ENCODE results near the gene MIA3. TPM values are rescaled to one million over a fixed set of nuclear protein-coding genes. Genes with fewer than 3 reads are reported as not detected.
"Not testable (repeated sequence)": the region's sequence is repeated elsewhere in the genome, so short reads cannot be mapped to it uniquely, and the experiment has no call there.

MIA3 gene
- total and polyA plus RNA-seq, 4 donors = 20.7 to 69.3 (median 41.6) TPM

- ATAC-seq (ENCODE audit: insufficient read depth, low FRiP score) = no peak
Observed at GRCh38 chr1:222601257-222601656, 16.6 kb upstream of the MIA3 start.

DNA sequence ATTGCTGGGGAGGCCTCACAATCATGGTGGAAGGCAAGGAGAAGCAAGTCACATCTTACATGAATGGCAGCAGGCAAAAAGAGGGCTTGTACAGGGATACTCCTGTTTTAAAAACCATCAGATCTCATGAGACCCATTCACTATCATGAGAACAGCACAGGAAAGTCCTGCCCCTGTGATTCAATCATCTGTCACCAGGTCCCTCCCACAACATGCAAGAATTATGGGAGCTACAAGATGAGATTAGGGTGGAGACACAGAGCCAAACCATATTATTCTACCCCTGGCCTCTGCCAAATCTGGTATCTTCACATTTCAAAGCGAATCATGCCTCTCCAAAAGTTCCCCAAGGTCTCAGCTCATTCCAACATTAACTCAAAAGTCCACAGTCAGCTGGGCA, 11.1 kb upstream of the MIA3 start:
- H3K4me1 ChIP-seq (ENCODE audit: control insufficient read depth in 5 of 5, insufficient read depth in 5 of 5, low read length in 5 of 5) = no peaks in the 10 kb centered on the region
- DNase-seq = no peak
- no peaks in the 10 kb centered on the region for H3K27me3 ChIP-seq (ENCODE audit: control insufficient read depth in 3 of 3, insufficient read depth in 3 of 3, low read length in 2 of 3)
- no peak overlapping the region for H3K4me3 ChIP-seq
- H3K36me3 ChIP-seq (ENCODE audit: control insufficient read depth in 4 of 4, insufficient read depth in 4 of 4, low read length in 4 of 4) = peaks cover 0 to 1% (median 0%) of the 10 kb centered on the region in 4 donors
- TF ChIP-seq CTCF (IDR thresholded peaks at IDR 0.05; ENCODE audit: control extremely low read depth, extremely low read depth) = no peak
- no peak overlapping the region for H3K27ac ChIP-seq (ENCODE audit: low read depth in 1 of 2, low read length in 1 of 2)
- no peak overlapping the region for H3K9ac ChIP-seq (ENCODE audit: insufficient read depth in 1 of 2, low read length in 2 of 2)
- ATAC-seq (ENCODE audit: insufficient read depth, low FRiP score) = no peak
- no peaks in the 10 kb centered on the region for H3K9me3 ChIP-seq (ENCODE audit: control insufficient read depth in 4 of 4, insufficient read depth in 3 of 4, low read length in 3 of 4)
- 86 to 89% methylated on average over 1 of the region's 1 CpG for WGBS, 2 donors

More at GRCh38 chr1:222601257-222601656, 16.6 kb upstream of the MIA3 start:
- H3K9me3 ChIP-seq (ENCODE audit: control insufficient read depth in 4 of 4, insufficient read depth in 3 of 4, low read length in 3 of 4) = no peaks in the 10 kb centered on the region
- H3K36me3 ChIP-seq (ENCODE audit: control insufficient read depth in 4 of 4, insufficient read depth in 4 of 4, low read length in 4 of 4) = no peaks in the 10 kb centered on the region
- no peak overlapping the region for H3K9ac ChIP-seq (ENCODE audit: insufficient read depth in 1 of 2, low read length in 2 of 2)
- 65 to 84% methylated on average over 3 of the region's 3 CpGs for WGBS, 2 donors
- no peak overlapping the region for H3K27ac ChIP-seq (ENCODE audit: low read depth in 1 of 2, low read length in 1 of 2)
- H3K27me3 ChIP-seq (ENCODE audit: control insufficient read depth in 3 of 3, insufficient read depth in 3 of 3, low read length in 2 of 3) = no peaks in the 10 kb centered on the region
- no peak for TF ChIP-seq CTCF (IDR thresholded peaks at IDR 0.05; ENCODE audit: control extremely low read depth, extremely low read depth)
- H3K4me1 ChIP-seq (ENCODE audit: control insufficient read depth in 5 of 5, insufficient read depth in 5 of 5, low read length in 5 of 5) = no peaks in the 10 kb centered on the region
- no peak overlapping the region for H3K4me3 ChIP-seq
- no peak for DNase-seq

GRCh38 chr1:222609111-222609510, 8.8 kb upstream of the MIA3 start:
- not testable (repeated sequence) for ATAC-seq (ENCODE audit: insufficient read depth, low FRiP score)

DNA sequence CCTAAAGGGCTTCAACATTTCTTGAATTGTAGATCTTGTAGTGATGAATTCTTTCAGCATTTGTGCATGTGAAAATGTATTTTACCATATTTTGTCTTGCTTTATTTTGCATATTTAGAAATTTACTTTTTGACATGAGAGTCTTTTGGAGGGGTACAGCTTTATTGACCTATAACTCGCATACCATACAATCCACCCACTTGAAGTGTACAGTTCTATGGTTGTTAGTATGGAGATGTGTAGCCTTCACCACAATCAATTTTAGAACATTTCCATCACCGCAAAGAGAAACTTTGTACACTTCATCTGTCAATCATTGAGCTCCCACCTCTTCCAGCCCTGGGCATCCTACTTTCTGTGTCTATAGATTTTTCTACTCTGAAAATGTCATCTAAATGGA, 7.2 kb upstream of the MIA3 start:
- Histone ChIP-seq H3K9me3 (ENCODE audit: control insufficient read depth in 4 of 4, insufficient read depth in 3 of 4, low read length in 3 of 4) (no peaks in the 10 kb centered on the region), H3K9ac (ENCODE audit: insufficient read depth in 1 of 2, low read length in 2 of 2) (no peak overlapping the region), H3K4me1 (ENCODE audit: control insufficient read depth in 5 of 5, insufficient read depth in 5 of 5, low read length in 5 of 5) (no peaks in the 10 kb centered on the region), H3K36me3 (ENCODE audit: control insufficient read depth in 4 of 4, insufficient read depth in 4 of 4, low read length in 4 of 4) (peaks cover 0 to 1% (median 0%) of the 10 kb centered on the region in 4 donors), H3K27ac (ENCODE audit: low read depth in 1 of 2, low read length in 1 of 2) (no peak overlapping the region), H3K27me3 (ENCODE audit: control insufficient read depth in 3 of 3, insufficient read depth in 3 of 3, low read length in 2 of 3) (peaks cover 5 to 9% (median 8%) of the 10 kb centered on the region in 3 donors), H3K4me3 (no peak overlapping the region)
- 89 to 97% methylated on average over 2 of the region's 2 CpGs for WGBS, 2 donors
- DNase-seq (no peak), ATAC-seq (ENCODE audit: insufficient read depth, low FRiP score) (no peak)
- TF ChIP-seq CTCF (IDR thresholded peaks at IDR 0.05; ENCODE audit: control extremely low read depth, extremely low read depth) = no peak

More at GRCh38 chr1:222609111-222609510, 8.8 kb upstream of the MIA3 start:
- H3K4me1 ChIP-seq (ENCODE audit: control insufficient read depth in 5 of 5, insufficient read depth in 5 of 5, low read length in 5 of 5); H3K9ac ChIP-seq (ENCODE audit: insufficient read depth in 1 of 2, low read length in 2 of 2); H3K4me3 ChIP-seq; H3K9me3 ChIP-seq (ENCODE audit: control insufficient read depth in 4 of 4, insufficient read depth in 3 of 4, low read length in 3 of 4); H3K27me3 ChIP-seq (ENCODE audit: control insufficient read depth in 3 of 3, insufficient read depth in 3 of 3, low read length in 2 of 3); DNase-seq; H3K36me3 ChIP-seq (ENCODE audit: control insufficient read depth in 4 of 4, insufficient read depth in 4 of 4, low read length in 4 of 4); H3K27ac ChIP-seq (ENCODE audit: low read depth in 1 of 2, low read length in 1 of 2): not testable (repeated sequence)
- 52 to 68% methylated on average over 1 of the region's 1 CpG for WGBS, 2 donors
